GM18526 (cell line): ENCODE measurements around the gene VAV2.

Experiments
- POLR2A ChIP-seq: IDR thresholded peaks from 3 replicates; pipeline ENCODE4 v1.6.1; 2011; ENCODE audit not compliant: insufficient read length; ENCODE audit errors: extremely low read depth

Gene VAV2

DNA sequence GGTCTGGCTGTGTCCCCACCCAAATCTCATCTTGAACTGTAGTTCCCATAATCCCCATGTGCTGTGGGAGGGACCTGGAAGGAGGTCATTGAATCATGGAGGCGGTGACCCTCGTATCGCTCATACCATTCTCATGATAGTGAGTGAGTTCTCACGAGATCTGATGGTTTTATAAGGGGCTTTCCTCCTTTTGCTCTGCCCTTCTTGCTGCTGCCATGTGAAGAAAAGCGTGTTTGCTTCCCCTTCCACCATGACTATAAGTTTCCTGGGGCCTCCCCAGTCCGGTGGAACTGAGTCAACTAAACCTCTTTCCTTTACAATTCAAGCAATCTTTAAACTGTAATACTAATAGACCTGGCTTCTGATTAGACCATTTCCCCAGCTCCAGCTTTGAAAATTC, 161.8 kb downstream of the VAV2 start:
- TF ChIP-seq POLR2A = no peak

- no peak for TF ChIP-seq POLR2A
Measured at GRCh38 chr9:133828338-133828997, 163.7 kb downstream of the VAV2 start.

DNA sequence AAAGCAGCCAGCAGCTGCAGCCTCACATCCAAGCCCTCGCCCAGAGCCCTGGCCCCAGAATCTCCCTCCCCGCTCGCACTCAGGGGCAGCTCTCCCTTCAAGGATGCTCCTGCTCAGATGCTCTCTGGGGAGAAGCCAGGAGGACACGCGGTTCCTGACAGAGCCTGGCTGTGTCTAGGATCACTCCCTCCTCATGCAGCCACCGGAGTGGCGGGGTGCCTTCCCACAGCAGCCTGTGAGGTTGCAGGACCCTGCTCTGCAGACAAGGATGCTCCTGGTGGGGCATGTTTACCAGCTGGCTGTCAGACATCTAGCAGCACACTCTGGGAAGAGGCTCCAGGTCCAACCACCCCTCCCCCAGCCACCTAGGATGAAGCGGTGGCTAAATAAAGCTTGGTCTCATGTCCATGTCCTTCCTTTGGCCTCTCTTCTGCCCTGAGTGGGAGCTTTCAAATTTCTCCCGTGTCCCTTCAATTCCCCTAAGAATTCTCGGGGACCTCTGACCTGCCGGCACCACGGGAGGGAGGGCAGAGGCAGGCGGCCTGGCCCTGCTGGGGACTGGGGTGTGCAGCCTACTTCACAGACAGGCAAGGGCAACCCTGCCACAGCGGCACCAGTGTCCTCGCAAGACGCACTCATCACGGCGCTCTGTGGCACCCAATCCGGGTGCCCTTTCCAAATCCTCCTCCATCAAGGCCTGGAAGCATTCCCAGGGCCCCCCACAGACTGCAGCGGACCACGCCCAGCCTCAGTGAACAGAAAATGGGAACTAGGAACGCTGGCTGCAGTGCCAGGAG, 165.6 kb downstream of the VAV2 start:
- no peak for TF ChIP-seq POLR2A

- no peak for TF ChIP-seq POLR2A
Measured at GRCh38 chr9:133825555-133826218, 166.4 kb downstream of the VAV2 start.

- no peak for TF ChIP-seq POLR2A
Measured at GRCh38 chr9:133824802-133825186, 167.3 kb downstream of the VAV2 start.

DNA sequence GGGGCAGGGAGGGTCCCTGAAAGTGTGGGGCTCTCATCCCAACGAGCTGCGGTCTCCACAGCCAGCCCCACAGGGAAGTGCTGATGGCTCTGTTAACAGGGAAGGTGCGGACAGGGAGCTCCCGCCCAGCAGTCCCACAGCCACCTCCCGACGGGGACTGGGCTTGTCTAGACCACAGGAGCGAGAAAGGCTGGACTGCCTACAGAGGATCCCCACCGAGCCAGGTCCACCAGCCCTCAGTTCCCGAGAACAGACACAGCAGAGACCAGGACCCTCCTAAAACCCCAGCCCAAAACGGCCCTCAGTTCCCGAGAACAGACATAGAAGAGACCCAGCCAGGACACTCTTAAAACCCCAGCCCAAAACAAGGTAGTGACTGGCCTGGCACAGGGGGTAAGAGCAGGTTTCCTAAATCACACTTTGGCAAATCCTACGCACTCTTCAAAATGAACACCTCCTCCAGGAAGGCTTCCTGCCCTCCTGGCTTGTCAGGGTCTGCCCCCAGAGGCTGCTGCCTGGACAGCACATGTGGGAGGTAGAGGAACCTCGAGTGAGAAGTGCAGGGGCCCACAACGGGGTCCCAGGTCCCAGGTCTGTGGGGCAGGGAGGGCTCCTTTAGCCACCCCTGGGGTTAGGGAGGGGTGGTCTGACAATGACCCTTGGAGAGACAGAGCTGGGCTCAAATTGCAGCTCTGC, 167.9 kb downstream of the VAV2 start:
- no peak for TF ChIP-seq POLR2A

- no peak for TF ChIP-seq POLR2A
Measured at GRCh38 chr9:133823189-133824105, 168.7 kb downstream of the VAV2 start.

DNA sequence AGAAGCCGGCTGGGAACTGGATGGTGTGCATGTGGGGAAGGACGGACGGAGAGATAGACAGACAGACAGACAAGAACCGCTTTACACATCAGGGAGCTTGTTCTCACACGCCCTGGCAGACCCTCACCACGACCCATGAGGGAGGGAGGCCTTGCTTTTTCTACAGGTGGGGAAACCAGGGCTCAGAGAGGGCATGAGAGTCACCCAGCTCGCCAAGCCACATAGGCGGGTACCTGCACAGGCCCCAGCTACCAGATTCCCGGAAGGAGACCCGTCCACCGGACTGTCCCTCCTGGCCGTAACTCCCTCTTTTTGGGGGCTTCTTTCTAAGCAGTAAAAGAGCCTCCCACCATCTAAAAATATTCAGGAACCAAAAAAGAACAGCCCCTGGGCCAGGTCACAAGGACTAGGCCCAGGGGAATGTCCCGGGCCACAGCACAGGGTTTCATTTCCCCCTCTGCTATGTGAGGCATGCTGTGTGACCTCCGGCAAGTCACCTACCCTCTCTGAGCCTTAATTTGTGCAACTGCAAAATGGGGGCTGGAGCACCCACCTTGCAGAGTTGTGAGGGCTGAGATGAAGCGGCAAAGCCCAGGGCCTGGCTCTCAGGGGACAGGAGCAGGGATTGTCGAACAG, 169.6 kb downstream of the VAV2 start:
- no peak for TF ChIP-seq POLR2A

DNA sequence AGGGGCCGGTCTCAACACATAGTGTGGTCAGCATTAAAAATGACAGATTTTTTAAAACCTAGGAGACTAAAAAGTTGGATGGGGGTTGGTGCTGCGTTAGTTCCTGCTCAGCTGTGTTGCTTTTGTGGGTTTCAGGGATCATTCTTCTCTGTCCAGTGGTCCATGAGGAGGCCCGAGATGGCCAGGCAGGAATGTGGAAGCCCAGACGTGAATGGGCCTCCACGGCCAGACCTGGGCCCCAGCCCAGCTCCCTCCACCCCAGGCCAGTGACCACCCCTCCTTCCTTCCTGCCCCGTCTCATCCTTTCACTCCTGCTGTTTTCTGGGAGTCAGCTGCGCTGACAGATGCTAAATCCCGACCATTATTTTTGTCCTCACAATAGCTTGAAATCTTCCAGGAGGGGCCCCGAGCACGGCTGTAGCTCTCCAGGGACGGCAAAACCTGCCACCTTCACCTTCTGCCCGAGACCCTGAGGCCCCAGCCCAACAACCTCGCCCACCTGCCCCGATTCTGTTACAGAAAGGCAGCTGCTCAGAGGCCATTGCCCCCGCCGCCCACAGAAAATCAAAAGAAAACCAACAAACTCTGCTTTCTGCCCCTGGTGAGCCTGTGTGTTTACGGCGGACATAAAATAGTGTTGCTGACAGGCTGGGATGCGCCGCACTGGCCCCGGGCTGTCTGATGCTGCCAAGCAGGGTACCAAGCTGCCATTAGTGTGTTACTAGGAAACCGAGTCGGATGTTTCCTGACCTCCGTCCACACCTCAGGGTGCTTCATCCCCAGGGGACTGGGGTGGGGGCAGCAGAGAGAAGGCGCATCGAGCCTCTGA, 170.3 kb downstream of the VAV2 start:
- no peak for TF ChIP-seq POLR2A

GRCh38 chr9:133819923-133820322, 172.2 kb downstream of the VAV2 start:
- no peak for TF ChIP-seq POLR2A

- no peak for TF ChIP-seq POLR2A
Measured at GRCh38 chr9:133818444-133818843, 173.7 kb downstream of the VAV2 start.

DNA sequence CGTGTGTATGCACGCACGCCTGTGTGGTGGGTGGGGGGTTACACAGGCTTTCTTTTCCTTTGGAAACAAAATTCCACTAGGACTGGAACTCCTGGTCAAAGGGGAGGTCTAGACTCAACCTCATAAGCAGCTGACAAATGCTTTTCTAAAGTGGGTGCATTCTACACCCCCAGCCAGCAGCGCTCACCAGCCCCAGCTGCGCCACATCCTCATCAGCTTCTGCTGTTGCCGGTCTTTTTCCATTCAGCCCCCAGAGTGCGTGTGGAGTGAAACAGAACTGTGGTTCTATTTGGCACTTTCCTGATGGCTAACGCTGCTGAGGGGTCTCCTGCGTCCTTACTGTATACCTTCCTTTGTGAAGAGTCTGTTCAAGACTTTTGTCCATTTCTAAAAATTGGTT, 176.3 kb downstream of the VAV2 start:
- no peak for TF ChIP-seq POLR2A

DNA sequence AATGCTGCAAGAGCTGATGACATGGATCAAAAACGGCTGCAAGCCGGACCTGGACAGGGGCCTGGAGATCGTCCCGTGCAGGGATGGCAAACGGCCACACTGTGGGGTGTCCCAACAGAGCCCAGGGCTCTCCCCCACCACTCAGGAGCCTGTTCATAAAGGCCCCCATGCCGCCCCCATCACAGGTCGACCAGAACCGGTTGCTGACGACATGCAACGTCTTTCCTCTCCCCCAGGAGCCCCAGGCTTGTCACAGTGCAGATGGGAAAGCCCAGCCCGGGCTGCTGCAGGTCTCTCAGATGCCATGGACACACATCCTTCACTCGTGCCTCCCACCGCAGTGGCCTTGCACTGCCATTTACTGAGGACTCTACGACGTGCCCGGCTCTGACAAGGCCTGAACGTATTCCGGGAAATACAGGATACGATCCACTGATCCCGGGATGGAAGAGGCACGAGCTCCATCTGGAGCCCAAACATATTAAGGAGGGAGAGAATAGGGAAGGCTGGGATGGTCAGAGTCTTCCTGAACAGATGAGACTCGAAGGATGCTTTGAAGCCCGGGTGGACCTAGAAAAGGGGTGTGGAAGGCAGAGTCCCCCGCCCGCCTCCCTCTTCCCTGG, 177.4 kb downstream of the VAV2 start:
- no peak for TF ChIP-seq POLR2A
